Activated naive CD4-positive, alpha-beta T cell treated with anti-CD3 and anti-CD28 coated beads for 36 hours (primary cell): Measurements from ENCODE around the gene LDLRAD4. TPM values are rescaled to one million over a fixed set of nuclear protein-coding genes. Genes with fewer than 3 reads are reported as not detected.

Experiments used
- CTCF ChIA-PET: fragments of 350-600 bp; sonication (Branson Sonifier 250); formaldehyde crosslinking; loops from one replicate; lab custom pipeline; 2021; ENCODE audit warnings: antibody characterized with exemption; lab: Charles Lee
- DNase-seq: peaks from one replicate; pipeline ENCODE4 v3.0.0-alpha.2; 2020
- H3K27ac Mint-ChIP-seq: one replicate; pipeline ENCODE4 v1.8.0; 2021; ENCODE audit warnings: mild to moderate bottlenecking, mixed read lengths
- H3K27me3 Mint-ChIP-seq: one replicate; pipeline ENCODE4 v1.8.0; 2021; ENCODE audit warnings: low read depth, mixed read lengths
- H3K36me3 Mint-ChIP-seq: one replicate; pipeline ENCODE4 v1.8.0; 2021; ENCODE audit warnings: low read depth, mixed read lengths
- H3K4me1 Mint-ChIP-seq: one replicate; pipeline ENCODE4 v1.8.0; 2021; ENCODE audit warnings: low read depth, mixed read lengths
- H3K4me3 Mint-ChIP-seq: one replicate; pipeline ENCODE4 v1.8.0; 2021; ENCODE audit warnings: mild to moderate bottlenecking, moderate library complexity, mixed read lengths
- H3K9me3 Mint-ChIP-seq: one replicate; pipeline ENCODE4 v1.8.0; 2021; ENCODE audit warnings: mixed read lengths
- intact Hi-C: fragments of 100-400 bp; cut with micrococcal nuclease; formaldehyde crosslinking; loops from one replicate; pipeline ENCODE4 v1.15.1; 2023
- total RNA-seq, 2 experiments: library from RNA; stranded (reverse); gene quantifications; one replicate each; pipeline ENCODE4 v1.2.3, GENCODE V29; 2021

LDLRAD4 gene
- total RNA-seq, 2 experiments from 2014 or later: 19.4 to 21.3 TPM

DNA sequence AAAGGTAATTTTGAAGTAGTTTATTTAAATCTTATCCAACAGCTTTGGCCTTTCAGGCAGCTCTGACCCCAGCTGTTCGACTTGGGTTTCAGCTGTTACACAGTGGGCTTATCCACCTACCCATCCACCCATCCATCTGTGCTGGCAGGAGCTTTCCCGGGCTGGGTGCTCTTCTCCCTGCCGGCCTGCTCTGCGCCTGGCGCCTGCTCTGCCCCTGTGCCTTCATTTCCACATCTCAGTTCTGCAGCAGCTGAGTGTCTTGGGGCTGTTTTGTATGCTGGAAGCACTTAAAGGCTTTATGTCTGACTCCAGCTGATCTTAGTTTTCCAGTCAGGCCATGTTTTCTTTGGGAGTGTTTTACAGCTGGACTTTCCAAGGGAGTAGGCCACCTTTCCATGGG lies 24.2 kb downstream of the LDLRAD4 start:
- CTCF ChIA-PET: interaction anchor here (1.3 kb wide), 1 partner anchor 67 kb away, joined by 3 read pairs; no protein-coding TSS in a partner anchor
- no peaks in the 10 kb centered on the region for H3K27me3 Mint-ChIP-seq
- H3K4me1 Mint-ChIP-seq: no peaks in the 10 kb centered on the region
- intact Hi-C loops: no loop called here
- H3K27ac Mint-ChIP-seq: no peak overlapping the region
- H3K9me3 Mint-ChIP-seq: no peaks in the 10 kb centered on the region
- H3K36me3 Mint-ChIP-seq: no peaks in the 10 kb centered on the region
- no peak for DNase-seq
- no peak overlapping the region for H3K4me3 Mint-ChIP-seq

DNA sequence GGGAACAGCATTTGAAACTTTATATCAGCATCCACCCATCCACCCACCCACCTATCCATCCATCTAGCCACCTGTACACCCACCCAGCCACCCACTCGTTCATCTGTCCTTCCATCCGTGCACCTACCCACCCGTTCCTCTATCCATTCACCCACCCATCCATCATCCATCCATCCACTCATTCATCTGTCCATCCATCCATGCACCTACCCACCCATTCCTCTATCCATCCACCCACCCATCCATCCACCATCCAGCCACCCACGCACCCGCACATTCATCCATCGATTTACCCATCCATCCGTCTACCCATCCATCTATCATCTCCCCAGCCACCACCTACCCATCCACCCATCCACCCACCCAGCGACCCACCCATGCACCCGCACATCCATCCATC lies 24.8 kb downstream of the LDLRAD4 start:
- Mint-ChIP-seq H3K36me3 (no peaks in the 10 kb centered on the region), H3K27me3 (no peaks in the 10 kb centered on the region), H3K4me1 (no peaks in the 10 kb centered on the region), H3K27ac (no peak overlapping the region), H3K4me3 (no peak overlapping the region), H3K9me3 (no peaks in the 10 kb centered on the region)
- CTCF ChIA-PET: interaction anchor here (1.3 kb wide), 1 partner anchor 67 kb away, joined by 3 read pairs; no protein-coding TSS in a partner anchor
- no peak for DNase-seq
- intact Hi-C loops: no loop called here

- Mint-ChIP-seq H3K4me3 (no peak overlapping the region), H3K9me3 (no peaks in the 10 kb centered on the region), H3K36me3 (no peaks in the 10 kb centered on the region), H3K27me3 (no peaks in the 10 kb centered on the region), H3K4me1 (no peaks in the 10 kb centered on the region), H3K27ac (no peak overlapping the region)
- CTCF ChIA-PET: no interaction called here
- DNase-seq: no peak
- intact Hi-C loops: no loop called here
Measured at GRCh38 chr18:13244135-13244534, 25.6 kb downstream of the LDLRAD4 start.

- Mint-ChIP-seq H3K36me3 (no peaks in the 10 kb centered on the region), H3K4me1 (no peaks in the 10 kb centered on the region), H3K4me3 (no peak overlapping the region), H3K9me3 (peaks cover 2% of the 10 kb centered on the region), H3K27me3 (no peaks in the 10 kb centered on the region), H3K27ac (no peak overlapping the region)
- DNase-seq: no peak
- intact Hi-C loops: no loop called here
- CTCF ChIA-PET: no interaction called here
Measured at GRCh38 chr18:13245481-13246000, 27.0 kb downstream of the LDLRAD4 start.

DNA sequence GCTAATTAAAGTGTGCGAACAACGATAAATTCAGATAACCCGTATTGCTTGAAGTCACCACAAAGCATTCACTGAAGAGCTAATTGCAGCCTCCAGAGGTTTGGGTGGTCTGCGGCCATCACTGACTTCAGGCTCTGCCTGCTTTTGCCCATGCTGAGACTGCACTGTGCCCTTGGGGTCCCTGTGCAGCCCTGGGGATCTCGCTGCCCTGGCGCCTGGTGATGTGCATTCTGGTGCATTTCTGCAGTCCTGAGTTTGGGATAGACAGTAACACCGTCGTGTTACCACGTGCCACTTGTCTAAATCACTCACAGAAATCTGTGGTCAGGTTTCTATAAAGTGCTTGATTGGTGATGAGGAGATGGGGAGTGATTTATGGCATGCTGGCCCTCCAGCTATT lies 27.6 kb downstream of the LDLRAD4 start:
- no peaks in the 10 kb centered on the region for H3K27me3 Mint-ChIP-seq
- H3K4me1 Mint-ChIP-seq: no peaks in the 10 kb centered on the region
- H3K36me3 Mint-ChIP-seq: no peaks in the 10 kb centered on the region
- intact Hi-C loops: no loop called here
- peaks cover 2% of the 10 kb centered on the region for H3K9me3 Mint-ChIP-seq
- no peak for DNase-seq
- H3K4me3 Mint-ChIP-seq: no peak overlapping the region
- CTCF ChIA-PET: no interaction called here
- H3K27ac Mint-ChIP-seq: no peak overlapping the region

GRCh38 chr18:13246591-13246990 lies 28.0 kb downstream of the LDLRAD4 start:
- intact Hi-C loops: no loop called here

DNA sequence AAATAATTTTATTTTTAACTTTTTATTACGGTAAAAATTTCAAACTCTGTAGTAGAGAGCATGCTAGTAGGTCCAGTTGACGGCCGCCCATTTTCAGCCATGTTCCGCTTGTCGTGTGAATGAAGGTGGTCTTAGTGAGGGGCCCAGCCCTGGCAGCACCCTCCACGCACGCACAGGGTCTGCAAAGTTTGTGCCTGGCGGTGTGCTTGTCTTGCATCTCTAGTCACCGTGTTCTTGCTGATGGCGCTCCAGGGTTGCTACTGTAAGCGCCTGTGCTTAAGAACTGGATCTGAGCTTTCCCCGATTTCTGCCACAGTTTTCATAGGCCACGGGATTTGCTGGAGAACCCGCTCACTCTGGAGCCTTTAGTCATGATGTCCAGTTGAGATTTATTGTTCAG lies 28.9 kb downstream of the LDLRAD4 start:
- Mint-ChIP-seq H3K27me3 (no peaks in the 10 kb centered on the region), H3K4me3 (no peak overlapping the region), H3K4me1 (no peaks in the 10 kb centered on the region), H3K36me3 (no peaks in the 10 kb centered on the region), H3K9me3 (peaks cover 2% of the 10 kb centered on the region), H3K27ac (no peak overlapping the region)
- intact Hi-C loops: no loop called here
- no peak for DNase-seq
- CTCF ChIA-PET: interaction anchor here (1.4 kb wide), 1 partner anchor 18 kb away, joined by 3 read pairs; no protein-coding TSS in a partner anchor

More at GRCh38 chr18:13246591-13246990, 28.0 kb downstream of the LDLRAD4 start:
- H3K27me3 Mint-ChIP-seq: no peaks in the 10 kb centered on the region
- DNase-seq: no peak
- no peak overlapping the region for H3K27ac Mint-ChIP-seq
- no peaks in the 10 kb centered on the region for H3K4me1 Mint-ChIP-seq
- peaks cover 2% of the 10 kb centered on the region for H3K9me3 Mint-ChIP-seq
- CTCF ChIA-PET: no interaction called here
- no peak overlapping the region for H3K4me3 Mint-ChIP-seq
- H3K36me3 Mint-ChIP-seq: no peaks in the 10 kb centered on the region

GRCh38 chr18:13252686-13253410 lies 34.3 kb downstream of the LDLRAD4 start:
- H3K27ac Mint-ChIP-seq: no peak overlapping the region
- H3K36me3 Mint-ChIP-seq: no peaks in the 10 kb centered on the region
- no peaks in the 10 kb centered on the region for H3K27me3 Mint-ChIP-seq
- H3K9me3 Mint-ChIP-seq: peaks cover 2% of the 10 kb centered on the region
- intact Hi-C loops: no loop called here
- CTCF ChIA-PET: no interaction called here
- H3K4me1 Mint-ChIP-seq: no peaks in the 10 kb centered on the region
- no peak for DNase-seq
- H3K4me3 Mint-ChIP-seq: no peak overlapping the region

GRCh38 chr18:13253786-13254688 lies 35.5 kb downstream of the LDLRAD4 start:
- intact Hi-C loops: no loop called here
- H3K27ac Mint-ChIP-seq: no peak overlapping the region
- H3K27me3 Mint-ChIP-seq: no peaks in the 10 kb centered on the region
- H3K4me1 Mint-ChIP-seq: no peaks in the 10 kb centered on the region
- peaks cover 2% of the 10 kb centered on the region for H3K9me3 Mint-ChIP-seq
- H3K36me3 Mint-ChIP-seq: no peaks in the 10 kb centered on the region
- H3K4me3 Mint-ChIP-seq: no peak overlapping the region
- no peak for DNase-seq
- CTCF ChIA-PET: no interaction called here

- no peaks in the 10 kb centered on the region for H3K9me3 Mint-ChIP-seq
Measured at GRCh38 chr18:13254971-13255927, 36.7 kb downstream of the LDLRAD4 start.

GRCh38 chr18:13256444-13257305 lies 38.1 kb downstream of the LDLRAD4 start:
- peaks cover 20% of the 10 kb centered on the region for H3K4me1 Mint-ChIP-seq
- intact Hi-C loops: no loop called here
- no peaks in the 10 kb centered on the region for H3K9me3 Mint-ChIP-seq
- no peak overlapping the region for H3K27ac Mint-ChIP-seq
- CTCF ChIA-PET: interaction anchor here (0.5 kb wide), 1 partner anchor 25 kb away, joined by 3 read pairs; no protein-coding TSS in a partner anchor
- DNase-seq: no peak
- H3K4me3 Mint-ChIP-seq: no peak overlapping the region
- H3K36me3 Mint-ChIP-seq: no peaks in the 10 kb centered on the region
- H3K27me3 Mint-ChIP-seq: no peaks in the 10 kb centered on the region

More at GRCh38 chr18:13254971-13255927, 36.7 kb downstream of the LDLRAD4 start:
- DNase-seq: no peak
- Mint-ChIP-seq H3K27me3 (no peaks in the 10 kb centered on the region), H3K4me1 (peaks cover 5% of the 10 kb centered on the region), H3K36me3 (no peaks in the 10 kb centered on the region), H3K4me3 (no peak overlapping the region), H3K27ac (no peak overlapping the region)
- intact Hi-C loops: no loop called here
- CTCF ChIA-PET: no interaction called here
